Astrocyte of the cerebellum (primary cell): ENCODE measurements around the gene CRTC2.

ENCODE experiments used
- DNase-seq: peaks from one replicate; pipeline ENCODE4 v3.0.0-alpha.2; 2011; ENCODE audit warnings: low read depth
- H3K4me3 ChIP-seq: 2 replicates; pipeline ENCODE4 v1.5.1; 2011; ENCODE audit warnings: mild to moderate bottlenecking, low read depth, low read length, moderate library complexity
- in situ Hi-C: cut with HindIII; loops from 2 replicates; pipeline ENCODE4 v1.10.0; 2017; ENCODE audit warnings: low sequenced_read_pairs
- TF ChIP-seq, protein P1 (sequence below): IDR thresholded peaks from 2 replicates; pipeline ENCODE4 v1.5.1; 2012; ENCODE audit warnings: low read length, low read depth, moderate library complexity, mild to moderate bottlenecking; ENCODE audit errors: missing control alignments

Gene CRTC2

DNA sequence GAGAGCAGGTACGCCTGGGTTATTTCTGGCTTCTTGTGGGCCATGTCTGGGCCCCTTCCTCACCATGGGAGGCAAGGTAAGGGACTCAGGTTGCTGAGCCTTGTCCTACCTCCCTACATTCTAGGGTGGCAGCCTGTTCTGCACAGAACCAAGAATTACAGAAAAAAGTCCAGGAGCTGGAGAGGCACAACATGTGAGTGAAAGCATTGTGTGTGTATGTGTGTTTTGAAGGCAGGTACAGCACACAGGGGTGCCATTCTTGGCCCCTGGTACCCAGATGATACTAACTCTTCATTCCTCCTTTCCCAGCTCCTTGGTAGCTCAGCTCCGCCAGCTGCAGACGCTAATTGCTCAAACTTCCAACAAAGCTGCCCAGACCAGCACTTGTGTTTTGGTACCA, 14.7 kb upstream of the CRTC2 start:
- TF ChIP-seq, protein P1, sequence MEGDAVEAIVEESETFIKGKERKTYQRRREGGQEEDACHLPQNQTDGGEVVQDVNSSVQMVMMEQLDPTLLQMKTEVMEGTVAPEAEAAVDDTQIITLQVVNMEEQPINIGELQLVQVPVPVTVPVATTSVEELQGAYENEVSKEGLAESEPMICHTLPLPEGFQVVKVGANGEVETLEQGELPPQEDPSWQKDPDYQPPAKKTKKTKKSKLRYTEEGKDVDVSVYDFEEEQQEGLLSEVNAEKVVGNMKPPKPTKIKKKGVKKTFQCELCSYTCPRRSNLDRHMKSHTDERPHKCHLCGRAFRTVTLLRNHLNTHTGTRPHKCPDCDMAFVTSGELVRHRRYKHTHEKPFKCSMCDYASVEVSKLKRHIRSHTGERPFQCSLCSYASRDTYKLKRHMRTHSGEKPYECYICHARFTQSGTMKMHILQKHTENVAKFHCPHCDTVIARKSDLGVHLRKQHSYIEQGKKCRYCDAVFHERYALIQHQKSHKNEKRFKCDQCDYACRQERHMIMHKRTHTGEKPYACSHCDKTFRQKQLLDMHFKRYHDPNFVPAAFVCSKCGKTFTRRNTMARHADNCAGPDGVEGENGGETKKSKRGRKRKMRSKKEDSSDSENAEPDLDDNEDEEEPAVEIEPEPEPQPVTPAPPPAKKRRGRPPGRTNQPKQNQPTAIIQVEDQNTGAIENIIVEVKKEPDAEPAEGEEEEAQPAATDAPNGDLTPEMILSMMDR = no peak
- no peak overlapping the region for H3K4me3 ChIP-seq
- no peak for DNase-seq
- in situ Hi-C loops = no loop called here

DNA sequence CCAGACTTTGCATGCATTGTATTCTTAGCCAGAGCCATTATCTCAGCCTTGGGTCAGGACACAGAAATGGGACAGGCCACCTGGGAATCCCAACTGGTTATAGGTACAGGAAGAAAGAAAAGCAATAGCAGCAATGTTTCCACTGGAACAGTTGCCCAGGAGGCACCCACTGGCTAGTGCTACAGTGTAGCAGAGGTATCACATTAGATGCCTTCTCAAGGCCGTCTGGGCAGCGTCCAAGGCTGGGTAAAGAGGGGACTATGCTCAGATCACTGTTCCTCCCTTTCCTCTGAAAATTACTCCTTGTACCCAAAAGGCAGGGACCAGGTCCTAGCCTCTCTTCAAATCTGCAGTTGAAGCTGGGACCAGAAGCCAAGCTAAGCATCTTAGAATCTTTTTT, 11.9 kb upstream of the CRTC2 start:
- TF ChIP-seq, protein P1 = no peak
- no peak for DNase-seq
- in situ Hi-C loops = no loop called here
- no peak overlapping the region for H3K4me3 ChIP-seq

DNA sequence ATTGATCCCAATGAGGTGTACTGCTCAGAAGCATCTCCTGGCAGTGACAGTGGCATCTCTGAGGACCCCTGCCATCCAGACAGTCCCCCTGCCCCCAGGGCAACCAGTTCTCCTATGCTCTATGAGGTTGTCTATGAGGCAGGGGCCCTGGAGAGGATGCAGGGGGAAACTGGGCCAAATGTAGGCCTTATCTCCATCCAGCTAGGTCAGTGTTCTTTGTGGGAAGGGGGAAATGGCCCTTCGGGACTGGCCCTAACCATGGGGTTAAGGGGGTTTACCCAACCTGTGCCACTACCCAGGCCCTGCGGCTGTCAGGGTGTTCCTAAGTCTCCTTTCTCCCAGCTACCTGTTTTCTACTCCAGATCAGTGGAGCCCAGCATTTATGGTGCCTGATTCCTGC, 10.6 kb upstream of the CRTC2 start:
- no peak for DNase-seq
- in situ Hi-C loops = no loop called here
- TF ChIP-seq, protein P1 = no peak
- H3K4me3 ChIP-seq = peak overlapping the region; percentile 53

DNA sequence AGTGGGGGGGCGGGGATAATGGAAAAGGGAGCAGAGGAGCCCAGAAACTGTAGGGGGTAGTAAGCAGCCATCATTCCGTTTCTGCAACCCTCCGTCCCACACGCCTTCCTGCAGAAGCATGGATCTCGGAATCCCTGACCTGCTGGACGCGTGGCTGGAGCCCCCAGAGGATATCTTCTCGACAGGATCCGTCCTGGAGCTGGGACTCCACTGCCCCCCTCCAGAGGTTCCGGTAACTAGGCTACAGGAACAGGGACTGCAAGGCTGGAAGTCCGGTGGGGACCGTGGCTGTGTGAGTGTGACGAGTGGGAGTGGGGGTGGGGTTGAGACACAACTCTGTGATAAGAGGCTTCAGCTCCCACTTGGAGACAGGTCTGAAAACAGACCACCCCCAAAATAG, 10.0 kb upstream of the CRTC2 start:
- TF ChIP-seq, protein P1 = no peak
- peak overlapping the region; percentile 53 for H3K4me3 ChIP-seq
- no peak for DNase-seq
- in situ Hi-C loops = no loop called here

DNA sequence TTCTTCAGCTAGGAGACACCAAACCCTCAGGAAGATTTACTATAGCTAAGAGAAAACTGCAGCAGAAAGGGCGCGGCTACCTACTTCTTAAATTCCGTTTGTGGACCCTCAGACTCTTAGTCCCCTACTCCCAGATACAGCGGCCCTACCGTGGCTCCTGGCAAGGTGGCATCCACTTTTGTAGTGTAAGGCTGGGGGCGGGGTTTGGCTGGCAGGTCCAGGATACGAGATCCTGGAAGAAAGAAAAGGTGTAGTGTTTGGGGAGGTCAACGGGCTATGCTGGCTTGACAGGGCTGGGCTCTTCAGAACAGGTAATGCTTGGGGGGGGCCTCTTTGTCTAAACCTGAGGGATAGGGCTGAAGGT, 9.6 kb upstream of the CRTC2 start:
- TF ChIP-seq, protein P1 = no peak
- DNase-seq = no peak
- peak overlapping the region; percentile 53 for H3K4me3 ChIP-seq
- in situ Hi-C loops = no loop called here

DNA sequence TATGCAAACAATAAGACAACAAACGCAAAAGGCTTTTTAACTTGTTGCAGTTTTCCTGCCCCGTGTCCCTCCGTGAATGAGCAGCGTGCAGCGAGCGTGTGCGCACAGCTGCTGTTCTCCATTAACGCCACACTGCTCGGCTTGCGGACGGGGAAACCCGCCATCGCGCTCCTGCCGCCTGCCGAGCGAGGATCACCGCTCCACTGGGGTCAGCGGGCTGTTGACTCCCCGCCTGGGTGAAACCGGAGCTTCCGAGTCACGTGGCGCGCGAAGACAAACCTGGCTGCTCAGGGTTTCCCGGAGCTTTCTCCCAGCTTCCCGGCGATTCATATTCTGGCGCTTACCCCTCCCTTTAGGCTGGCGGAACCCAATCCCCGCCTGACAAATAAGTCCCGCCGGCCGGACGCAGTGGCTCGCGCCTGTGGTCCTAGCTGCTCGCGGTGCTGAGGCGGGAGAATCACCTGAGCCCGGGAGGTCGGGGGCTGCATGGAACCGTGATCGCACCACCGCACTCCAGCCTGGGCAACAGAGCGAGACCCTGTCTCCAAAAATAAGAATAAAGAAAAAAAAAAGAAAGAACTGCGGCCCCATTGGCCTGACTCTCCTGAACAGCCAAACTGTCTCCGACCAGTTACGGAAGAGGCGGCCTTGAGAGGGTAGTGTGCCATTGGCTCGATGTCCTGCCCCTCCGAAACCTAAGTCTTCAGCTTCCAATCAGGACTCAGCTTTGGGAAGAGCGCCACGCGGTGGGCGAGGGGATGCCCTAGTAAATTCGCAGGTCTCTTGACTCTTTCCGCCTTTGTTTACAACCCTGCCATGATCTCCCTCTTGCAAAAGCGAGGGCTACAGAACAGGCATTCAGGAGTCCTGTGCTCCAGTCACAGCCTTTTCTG, 8.9 kb upstream of the CRTC2 start, which contains the start of gene CREB3L4:
CREB3L4 (plus strand) TSS at position 796 of the 893 bp plus-strand sequence. CDS start 624 bp downstream, outside the sequence.
- TF ChIP-seq, protein P1 = peak; percentile 43
- DNase-seq = peak; percentile 97
- in situ Hi-C loops = no loop called here
- H3K4me3 ChIP-seq = peak within 1 kb of the TSS; percentile 53
